ENCODE results near the gene COX19. TPM values are rescaled to one million over a fixed set of nuclear protein-coding genes. Genes with fewer than 3 reads are reported as not detected.

COX19 gene
- total RNA-seq, 1 donor, result 10.9 TPM

- Histone ChIP-seq H3K4me3 (ENCODE audit: insufficient read depth, low read length) (no peak overlapping the region), H3K79me2 (ENCODE audit: insufficient read depth, low read length) (no peaks in the 10 kb centered on the region), H3K4me1 (ENCODE audit: insufficient read depth, low read length) (no peaks in the 10 kb centered on the region), H3K36me3 (ENCODE audit: insufficient read depth, low read length) (no peaks in the 10 kb centered on the region), H3K4me2 (ENCODE audit: insufficient read depth, low read length) (no peak overlapping the region), H3K27me3 (ENCODE audit: insufficient read depth, low read length) (peaks cover 9% of the 10 kb centered on the region), H4K20me1 (ENCODE audit: insufficient read depth, low read length) (no peaks in the 10 kb centered on the region), H3K27ac (ENCODE audit: low read depth, low read length) (no peak overlapping the region), H3K9me3 (ENCODE audit: low read depth, low read length) (no peaks in the 10 kb centered on the region), H2AFZ (ENCODE audit: low read length) (no peak overlapping the region)
- no peak for TF ChIP-seq CTCF (IDR thresholded peaks at IDR 0.05; ENCODE audit: extremely low read depth, low read depth, low read length)
- no peak for DNase-seq (ENCODE audit: insufficient read length, low spot score, missing footprints)
Measured at GRCh38 chr7:940599-941408, 34.5 kb downstream of the COX19 start.

GRCh38 chr7:939843-940242, 35.5 kb downstream of the COX19 start:
- TF ChIP-seq CTCF (IDR thresholded peaks at IDR 0.05; ENCODE audit: extremely low read depth, low read depth, low read length), result no peak
- H3K4me3 ChIP-seq (ENCODE audit: insufficient read depth, low read length), result no peak overlapping the region

GRCh38 chr7:938546-939185, 36.7 kb downstream of the COX19 start:
- no peak overlapping the region for H3K4me3 ChIP-seq (ENCODE audit: insufficient read depth, low read length)
- no peak overlapping the region for H3K4me2 ChIP-seq (ENCODE audit: insufficient read depth, low read length)
- no peaks in the 10 kb centered on the region for H3K4me1 ChIP-seq (ENCODE audit: insufficient read depth, low read length)
- H3K27ac ChIP-seq (ENCODE audit: low read depth, low read length), result no peak overlapping the region
- H3K27me3 ChIP-seq (ENCODE audit: insufficient read depth, low read length), result peaks cover 9% of the 10 kb centered on the region
- H3K9me3 ChIP-seq (ENCODE audit: low read depth, low read length), result no peaks in the 10 kb centered on the region
- H3K36me3 ChIP-seq (ENCODE audit: insufficient read depth, low read length), result no peaks in the 10 kb centered on the region
- no peak for TF ChIP-seq CTCF (IDR thresholded peaks at IDR 0.05; ENCODE audit: extremely low read depth, low read depth, low read length)
- no peaks in the 10 kb centered on the region for H3K79me2 ChIP-seq (ENCODE audit: insufficient read depth, low read length)
- DNase-seq (ENCODE audit: insufficient read length, low spot score, missing footprints), result no peak
- H2AFZ ChIP-seq (ENCODE audit: low read length), result no peak overlapping the region
- H4K20me1 ChIP-seq (ENCODE audit: insufficient read depth, low read length), result no peaks in the 10 kb centered on the region

More at GRCh38 chr7:939843-940242, 35.5 kb downstream of the COX19 start:
- DNase-seq (ENCODE audit: insufficient read length, low spot score, missing footprints), result no peak
- Histone ChIP-seq H3K27ac (ENCODE audit: low read depth, low read length) (no peak overlapping the region), H2AFZ (ENCODE audit: low read length) (no peak overlapping the region), H4K20me1 (ENCODE audit: insufficient read depth, low read length) (no peaks in the 10 kb centered on the region), H3K79me2 (ENCODE audit: insufficient read depth, low read length) (no peaks in the 10 kb centered on the region), H3K27me3 (ENCODE audit: insufficient read depth, low read length) (peaks cover 9% of the 10 kb centered on the region), H3K4me1 (ENCODE audit: insufficient read depth, low read length) (no peaks in the 10 kb centered on the region), H3K4me2 (ENCODE audit: insufficient read depth, low read length) (no peak overlapping the region), H3K36me3 (ENCODE audit: insufficient read depth, low read length) (no peaks in the 10 kb centered on the region), H3K9me3 (ENCODE audit: low read depth, low read length) (no peaks in the 10 kb centered on the region)

GRCh38 chr7:937856-938484, 37.4 kb downstream of the COX19 start:
- no peaks in the 10 kb centered on the region for H3K79me2 ChIP-seq (ENCODE audit: insufficient read depth, low read length)
- H3K4me3 ChIP-seq (ENCODE audit: insufficient read depth, low read length), result no peak overlapping the region
- H3K27me3 ChIP-seq (ENCODE audit: insufficient read depth, low read length), result peaks cover 9% of the 10 kb centered on the region
- TF ChIP-seq CTCF (IDR thresholded peaks at IDR 0.05; ENCODE audit: extremely low read depth, low read depth, low read length), result no peak
- no peaks in the 10 kb centered on the region for H4K20me1 ChIP-seq (ENCODE audit: insufficient read depth, low read length)
- H3K4me2 ChIP-seq (ENCODE audit: insufficient read depth, low read length), result no peak overlapping the region
- DNase-seq (ENCODE audit: insufficient read length, low spot score, missing footprints), result no peak
- no peak overlapping the region for H3K27ac ChIP-seq (ENCODE audit: low read depth, low read length)
- no peaks in the 10 kb centered on the region for H3K36me3 ChIP-seq (ENCODE audit: insufficient read depth, low read length)
- H3K9me3 ChIP-seq (ENCODE audit: low read depth, low read length), result no peaks in the 10 kb centered on the region
- no peak overlapping the region for H2AFZ ChIP-seq (ENCODE audit: low read length)
- no peaks in the 10 kb centered on the region for H3K4me1 ChIP-seq (ENCODE audit: insufficient read depth, low read length)

Data from osteoblast (primary cell).